Immature natural killer cell (primary cell): ENCODE measurements around the gene GLT1D1. TPM values are rescaled to one million over a fixed set of nuclear protein-coding genes. Genes with fewer than 3 reads are reported as not detected.
A peak's percentile ranks its signal among the peaks of the same experiment; 100 is the strongest.
"Not testable (repeated sequence)": the region's sequence is repeated elsewhere in the genome, so short reads cannot be mapped to it uniquely, and the experiment has no call there.

ENCODE experiments used
- DNase-seq, 3 donors: peaks; one replicate each; pipeline ENCODE4 v3.0.0; 2022; ENCODE audit warnings: mixed read lengths in 1 of 3
- H3K27ac Mint-ChIP-seq, 6 donors: one replicate each; pipeline ENCODE4 v1.8.0; 2020; ENCODE audit warnings: mixed read lengths in 6 of 6, mild to moderate bottlenecking in 5 of 6, inconsistent platforms in 4 of 6, moderate library complexity in 3 of 6
- H3K27me3 Mint-ChIP-seq, 3 donors: one replicate each; pipeline ENCODE4 v1.8.0; 2020 to 2021; ENCODE audit warnings: low read depth in 3 of 3, mild to moderate bottlenecking in 3 of 3, mixed read lengths in 3 of 3, moderate library complexity in 3 of 3, inconsistent platforms in 1 of 3
- H3K36me3 Mint-ChIP-seq, 3 donors: one replicate each; pipeline ENCODE4 v1.8.0; 2020; ENCODE audit warnings: mixed read lengths in 3 of 3, inconsistent platforms in 2 of 3, mild to moderate bottlenecking in 2 of 3
- H3K4me1 Mint-ChIP-seq, 2 donors: one replicate each; pipeline ENCODE4 v1.8.0; 2020; ENCODE audit warnings: inconsistent platforms in 2 of 2, mild to moderate bottlenecking in 2 of 2, mixed read lengths in 2 of 2, moderate library complexity in 1 of 2
- H3K4me3 Mint-ChIP-seq, 5 donors: one replicate each; pipeline ENCODE4 v1.8.0; 2020; ENCODE audit warnings: mild to moderate bottlenecking in 5 of 5, mixed read lengths in 5 of 5, inconsistent platforms in 3 of 5, moderate library complexity in 3 of 5
- H3K9me3 Mint-ChIP-seq, 6 donors: one replicate each; pipeline ENCODE4 v1.8.0; 2020; ENCODE audit warnings: mild to moderate bottlenecking in 6 of 6, mixed read lengths in 6 of 6, inconsistent platforms in 4 of 6, moderate library complexity in 3 of 6
- polyA plus RNA-seq, 3 donors: library from polyadenylated mRNA; unstranded; fragments of 300-500 nt; fragmentation: Illumina TruSeq; gene quantifications; one replicate each; pipeline ENCODE4 v1.2.3, GENCODE V29; 2021

The GLT1D1 gene
- polyA plus RNA-seq, 3 donors from 2014 or later, result 2.5 TPM; not detected in 2

DNA sequence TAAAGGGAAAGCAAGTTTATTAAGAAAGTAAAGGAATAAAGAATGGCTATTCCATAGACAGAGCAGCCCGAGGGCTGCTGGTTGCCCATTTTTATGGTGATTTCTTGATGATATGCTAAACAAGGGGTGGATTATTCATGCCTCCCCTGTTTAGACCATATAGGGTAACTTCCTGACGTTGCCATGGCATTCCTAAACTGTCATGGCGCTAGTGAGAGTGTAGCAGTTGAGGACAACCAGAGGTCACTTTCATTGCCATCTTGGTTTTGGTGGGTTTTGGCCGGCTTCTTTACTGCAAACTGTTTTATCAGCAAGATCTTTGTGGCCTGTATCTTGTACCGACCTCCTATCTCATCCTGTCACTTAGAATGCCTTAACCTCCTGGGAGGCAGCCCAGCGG, 3.5 kb upstream of the GLT1D1 start:
- H3K27ac Mint-ChIP-seq, DNase-seq, H3K36me3 Mint-ChIP-seq, H3K9me3 Mint-ChIP-seq, H3K4me3 Mint-ChIP-seq: not testable (repeated sequence)
- Mint-ChIP-seq H3K4me1 (peaks cover 4 to 12% of the 10 kb centered on the region in 2 donors), H3K27me3 (peaks cover 5 to 13% (median 8%) of the 10 kb centered on the region in 3 donors)

DNA sequence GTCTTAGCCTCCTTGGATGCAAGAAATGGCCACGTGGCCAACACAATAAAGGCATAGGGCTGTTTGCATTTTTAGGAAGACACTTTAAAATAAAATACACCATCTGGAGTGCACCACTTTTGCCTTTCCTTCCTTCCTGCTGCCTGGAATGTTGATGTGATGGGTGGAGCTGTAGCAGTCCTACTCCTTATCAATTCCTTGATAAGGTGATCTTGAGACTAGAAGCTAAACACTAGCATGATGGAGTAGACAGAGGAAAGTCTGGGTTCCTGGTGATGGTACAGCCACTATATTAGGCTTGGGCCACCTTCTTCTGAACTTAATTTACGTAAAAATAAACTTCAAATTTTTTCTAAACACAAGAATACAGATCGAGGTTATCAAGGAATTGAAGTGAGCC, 2.9 kb upstream of the GLT1D1 start:
- Mint-ChIP-seq H3K9me3 (no peaks in the 10 kb centered on the region), H3K27ac (peak overlapping the region in 1 of 6 donors; percentile 21), H3K27me3 (peaks cover 7 to 16% (median 9%) of the 10 kb centered on the region in 3 donors), H3K4me3 (no peak overlapping the region), H3K4me1 (peaks cover 4 to 12% of the 10 kb centered on the region in 2 donors), H3K36me3 (no peaks in the 10 kb centered on the region)
- DNase-seq, result no peak

DNA sequence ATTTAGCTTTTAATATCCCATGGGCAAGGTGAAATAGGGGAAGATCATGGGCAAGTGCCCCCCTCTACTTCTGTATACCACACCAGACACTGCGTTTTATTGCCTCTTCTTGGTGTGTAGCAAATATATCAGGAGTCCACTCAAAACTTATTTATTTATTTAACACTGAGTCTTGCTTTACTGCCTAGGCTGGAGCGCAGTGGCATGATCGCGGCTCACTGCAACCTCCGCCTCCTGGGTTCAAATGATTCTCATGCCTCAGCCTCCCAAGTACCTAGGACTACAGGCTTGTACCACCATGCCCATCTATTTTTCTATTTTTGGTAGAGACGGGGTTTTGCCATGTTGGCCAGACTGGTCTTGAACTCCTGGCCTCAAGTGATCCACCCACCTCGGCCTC, 1.8 kb upstream of the GLT1D1 start:
- H3K27me3 Mint-ChIP-seq, result peaks cover 7 to 16% (median 11%) of the 10 kb centered on the region in 3 donors
- not testable (repeated sequence) for H3K27ac Mint-ChIP-seq, H3K9me3 Mint-ChIP-seq, DNase-seq, H3K36me3 Mint-ChIP-seq
- peak overlapping the region in 1 of 5 donors; percentile 71 for H3K4me3 Mint-ChIP-seq
- H3K4me1 Mint-ChIP-seq, result peaks cover 4 to 12% of the 10 kb centered on the region in 2 donors

DNA sequence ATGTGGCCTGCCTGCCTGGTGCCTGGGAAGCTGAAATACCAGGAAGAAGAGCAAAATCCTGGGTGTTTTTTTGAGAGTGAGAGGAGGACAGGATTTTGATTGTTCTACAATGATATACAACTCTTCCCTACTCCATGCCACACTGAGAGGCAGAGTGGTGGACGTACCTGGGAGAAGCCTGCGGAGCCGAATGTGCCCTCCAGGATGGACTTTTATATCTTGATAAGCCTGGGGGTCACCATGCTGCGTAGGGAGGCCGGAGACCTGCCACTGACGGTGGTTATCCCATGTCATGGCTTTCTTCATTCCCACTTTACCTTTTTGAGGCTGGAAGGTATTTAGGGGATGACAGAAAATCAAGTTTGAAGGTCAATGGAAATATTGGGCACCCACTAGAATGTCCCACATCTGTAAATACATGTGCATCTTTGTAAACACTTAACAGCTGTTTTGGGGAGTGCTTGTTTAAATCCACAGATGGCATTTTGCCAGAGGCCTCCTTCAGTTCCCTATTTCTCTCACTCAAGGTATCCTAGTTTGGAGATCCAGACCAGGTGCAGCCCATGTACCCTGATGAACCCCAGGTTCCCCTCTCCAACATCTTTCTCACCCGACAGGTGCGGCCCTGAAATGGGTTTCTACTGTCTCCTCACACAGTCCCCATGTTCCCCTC, 1.1 kb upstream of the GLT1D1 start:
- H3K4me3 Mint-ChIP-seq, result peak overlapping the region in 4 of 5 donors; percentile 28 to 71 (median 54)
- H3K27ac Mint-ChIP-seq, result no peak overlapping the region

DNA sequence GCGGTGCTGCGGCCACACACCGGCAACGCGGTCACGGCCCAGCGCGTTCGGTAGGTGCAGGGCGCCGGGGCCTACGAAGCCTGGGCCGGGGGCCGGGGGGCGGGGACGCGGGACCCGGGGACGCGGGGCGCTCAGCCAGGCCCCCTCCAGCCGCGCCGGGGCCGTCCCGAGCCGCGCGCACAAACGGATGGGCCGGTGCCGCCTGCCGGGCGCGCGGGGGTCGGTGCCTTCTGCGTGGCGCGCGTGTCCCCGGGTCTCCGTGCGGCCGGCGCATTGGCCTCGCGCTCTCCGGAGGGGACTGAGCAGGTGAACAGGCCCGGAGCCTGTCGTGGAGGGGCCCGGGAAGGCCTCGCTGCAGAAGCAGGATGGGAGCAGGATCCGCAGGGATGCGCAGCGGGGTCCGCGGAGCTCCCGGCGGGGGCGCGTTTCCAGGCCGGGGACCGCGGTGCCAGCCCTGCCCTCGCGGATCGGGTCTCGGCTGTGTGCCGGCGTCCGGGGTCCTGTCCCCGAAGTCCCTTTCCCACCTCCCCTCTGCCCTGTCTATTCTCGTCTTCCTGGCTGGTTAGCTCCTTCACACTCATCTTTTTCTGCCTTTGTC, 421 bp downstream of the GLT1D1 start:
- Mint-ChIP-seq H3K27me3 (peaks cover 7 to 16% (median 10%) of the 10 kb centered on the region in 3 donors), H3K27ac (peak overlapping the region in 1 of 6 donors; percentile 72), H3K9me3 (no peaks in the 10 kb centered on the region), H3K4me1 (peaks cover 4 to 12% of the 10 kb centered on the region in 2 donors), H3K36me3 (peaks cover 0 to 7% (median 4%) of the 10 kb centered on the region in 3 donors), H3K4me3 (peak overlapping the region; percentile 67 to 93 (median 73))
- peak in 2 of 3 donors; percentile 24 to 29 for DNase-seq

More for the DNA sequence above, 1.1 kb upstream of the GLT1D1 start:
- Mint-ChIP-seq H3K4me1 (peaks cover 4 to 12% of the 10 kb centered on the region in 2 donors), H3K36me3 (peaks cover 0 to 7% (median 4%) of the 10 kb centered on the region in 3 donors), H3K9me3 (no peaks in the 10 kb centered on the region), H3K27me3 (peaks cover 7 to 16% (median 11%) of the 10 kb centered on the region in 3 donors)
- DNase-seq, result no peak

DNA sequence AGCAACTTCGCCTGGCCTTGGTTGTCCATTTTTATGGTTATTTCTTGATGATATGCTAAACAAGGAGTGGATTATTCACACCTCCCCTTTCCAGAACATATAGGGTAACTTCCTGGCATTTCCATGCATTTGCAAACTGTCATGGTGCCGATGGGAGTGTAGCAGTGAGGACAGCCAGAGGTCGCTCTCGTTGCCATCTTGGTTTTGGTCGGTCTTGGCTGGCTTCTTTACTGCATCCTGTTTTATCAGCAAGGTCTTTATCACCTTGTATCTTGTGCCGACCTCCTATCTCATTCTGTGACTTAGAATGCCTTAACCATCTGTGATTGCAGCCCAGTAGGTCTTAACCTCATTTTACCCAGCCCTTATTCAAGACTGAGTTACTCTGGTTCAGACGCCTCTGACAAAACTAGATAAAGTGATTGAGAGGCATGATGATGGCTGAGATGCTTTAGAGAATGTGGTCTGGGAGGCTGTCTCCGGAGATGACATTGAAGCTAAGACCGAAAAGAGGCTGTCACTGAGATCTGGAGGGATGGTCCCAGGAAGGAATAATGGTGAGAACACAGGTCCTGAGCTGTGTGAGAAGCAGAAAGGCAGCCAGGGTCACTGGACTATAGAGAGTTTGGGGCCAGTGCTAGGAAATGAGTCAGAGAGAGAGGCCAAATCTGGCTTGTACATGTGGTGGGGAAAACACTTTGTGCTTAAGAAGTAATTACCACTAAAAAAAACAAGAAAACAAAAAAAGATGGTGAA, 2.9 kb downstream of the GLT1D1 start:
- Mint-ChIP-seq H3K36me3 (peaks cover 0 to 7% (median 4%) of the 10 kb centered on the region in 3 donors), H3K4me3 (peak overlapping the region in 2 of 5 donors; percentile 12 to 43), H3K4me1 (peaks cover 4 to 12% of the 10 kb centered on the region in 2 donors), H3K27ac (peak overlapping the region in 1 of 6 donors; percentile 34), H3K9me3 (no peaks in the 10 kb centered on the region), H3K27me3 (peaks cover 8 to 16% (median 10%) of the 10 kb centered on the region in 3 donors)
- no peak for DNase-seq

DNA sequence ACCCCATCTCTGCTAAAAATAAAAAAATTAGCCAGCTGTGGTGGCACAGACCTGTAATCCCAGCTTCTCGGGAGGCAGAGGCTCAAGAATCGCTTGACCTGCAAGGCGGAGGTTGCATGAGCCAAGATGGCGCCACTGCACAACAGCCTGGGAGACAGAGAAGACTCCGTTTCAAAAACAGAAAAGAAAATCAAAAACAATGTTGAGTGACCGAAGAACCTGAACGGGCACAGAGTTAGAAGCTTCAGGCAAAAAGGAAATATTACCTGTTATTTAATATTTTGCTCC, 3.5 kb downstream of the GLT1D1 start:
- Mint-ChIP-seq H3K9me3 (no peaks in the 10 kb centered on the region), H3K27ac (no peak overlapping the region)

DNA sequence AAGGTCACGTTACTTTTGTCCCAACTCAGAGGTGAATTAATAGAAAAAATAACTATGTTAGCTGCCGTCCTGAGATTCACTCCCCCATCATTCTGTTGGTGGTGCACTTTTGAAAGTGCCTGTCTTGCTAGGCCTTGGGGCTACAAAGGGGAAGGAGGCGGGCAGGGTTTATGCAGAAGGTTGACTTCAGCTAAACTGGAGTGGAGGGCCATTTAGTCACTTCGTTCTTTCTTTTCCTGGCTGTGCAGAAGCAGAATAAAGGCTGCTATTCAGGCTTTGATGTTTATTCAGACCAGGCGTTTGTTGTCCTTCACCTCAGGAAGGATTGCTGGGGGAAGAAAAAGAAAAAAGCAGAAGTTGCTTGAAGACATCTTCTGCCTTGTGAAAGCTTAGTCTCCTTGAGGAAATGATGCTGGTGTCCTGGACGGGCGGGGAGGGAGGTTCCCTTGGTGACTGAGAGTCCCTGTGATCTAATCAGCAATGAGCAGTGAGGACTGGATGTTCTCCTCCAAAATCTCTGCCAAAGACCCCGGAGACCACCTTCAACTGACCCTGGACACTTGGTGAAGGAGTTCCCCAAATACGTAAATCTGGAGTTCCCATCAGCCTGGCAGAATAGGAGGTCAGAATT, 4.0 kb downstream of the GLT1D1 start:
- no peak overlapping the region for H3K4me3 Mint-ChIP-seq
- no peaks in the 10 kb centered on the region for H3K9me3 Mint-ChIP-seq
- peaks cover 5 to 12% (median 10%) of the 10 kb centered on the region in 3 donors for H3K27me3 Mint-ChIP-seq
- H3K27ac Mint-ChIP-seq, result peak overlapping the region in 1 of 6 donors; percentile 1
- H3K4me1 Mint-ChIP-seq, result peaks cover 4 to 12% of the 10 kb centered on the region in 2 donors
- peaks cover 0 to 7% (median 4%) of the 10 kb centered on the region in 3 donors for H3K36me3 Mint-ChIP-seq
- DNase-seq, result no peak

More for the DNA sequence above, 3.5 kb downstream of the GLT1D1 start:
- peaks cover 0 to 7% (median 4%) of the 10 kb centered on the region in 3 donors for H3K36me3 Mint-ChIP-seq
- no peak for DNase-seq
- peaks cover 4 to 12% of the 10 kb centered on the region in 2 donors for H3K4me1 Mint-ChIP-seq
- peaks cover 8 to 16% (median 10%) of the 10 kb centered on the region in 3 donors for H3K27me3 Mint-ChIP-seq
- no peak overlapping the region for H3K4me3 Mint-ChIP-seq

DNA sequence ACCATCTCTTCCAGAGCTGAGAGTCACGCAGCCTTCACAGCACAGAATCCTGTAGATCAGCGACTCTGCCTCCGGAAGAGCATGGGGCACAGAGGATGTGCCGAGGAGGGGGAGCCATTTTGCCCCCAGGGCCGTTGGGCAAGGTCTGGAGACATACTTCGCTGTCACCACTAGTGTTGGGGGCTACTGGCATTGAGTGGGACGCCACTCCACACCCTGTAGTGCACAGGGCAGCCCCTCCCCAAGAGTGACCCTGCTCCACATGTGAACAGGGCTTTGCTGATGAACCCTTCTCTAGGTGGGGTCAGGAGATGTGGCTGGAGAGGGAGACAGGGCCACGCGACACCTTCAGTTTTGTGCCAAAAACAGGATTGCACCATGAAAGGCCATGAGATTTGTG, 6.0 kb downstream of the GLT1D1 start:
- H3K4me3 Mint-ChIP-seq, result no peak overlapping the region
- peak overlapping the region in 1 of 6 donors; percentile 37 for H3K27ac Mint-ChIP-seq
- peaks cover 5 to 8% (median 7%) of the 10 kb centered on the region in 3 donors for H3K27me3 Mint-ChIP-seq
- no peak for DNase-seq
- peaks cover 0 to 7% (median 4%) of the 10 kb centered on the region in 3 donors for H3K36me3 Mint-ChIP-seq
- no peaks in the 10 kb centered on the region for H3K9me3 Mint-ChIP-seq
- H3K4me1 Mint-ChIP-seq, result peaks cover 2 to 6% of the 10 kb centered on the region in 2 donors

DNA sequence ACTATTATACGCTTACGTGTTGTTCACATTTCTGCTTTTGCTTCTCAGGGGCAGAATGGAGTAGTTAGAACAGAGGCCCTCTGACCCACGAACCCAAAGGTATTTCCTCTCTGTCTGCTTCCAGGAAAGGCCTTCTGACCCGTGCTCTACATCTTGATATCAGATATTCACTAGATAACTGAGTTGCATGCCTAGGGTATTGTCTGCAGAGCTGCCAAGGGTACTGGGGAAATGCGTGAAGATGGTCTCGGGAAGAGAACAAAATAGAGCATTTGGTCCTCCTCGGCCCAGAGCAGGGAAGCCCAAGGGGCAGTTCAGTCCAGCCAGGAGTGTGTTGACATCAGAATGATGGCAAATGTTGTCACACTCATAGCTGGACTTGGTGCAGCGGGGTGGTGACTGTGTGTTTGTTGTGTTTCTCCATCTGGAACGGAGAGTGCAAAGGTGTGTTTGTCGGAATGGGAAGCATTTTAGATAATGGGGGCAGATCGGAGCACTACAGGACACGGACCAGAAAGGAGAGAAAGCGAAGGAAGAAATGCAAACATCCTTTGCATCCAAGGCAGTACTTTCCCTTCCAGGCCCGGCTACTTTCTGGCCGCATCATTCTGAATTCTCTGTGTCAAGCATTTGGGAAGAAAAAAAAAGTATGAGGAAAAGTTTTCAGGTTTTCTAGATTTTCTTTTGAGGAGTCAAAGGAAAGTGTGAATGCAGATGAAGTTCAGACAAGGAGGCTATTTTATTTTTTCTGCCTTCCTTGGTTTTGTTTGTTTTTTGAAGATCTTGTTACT, 8.1 kb downstream of the GLT1D1 start:
- DNase-seq, result no peak
- Mint-ChIP-seq H3K9me3 (no peaks in the 10 kb centered on the region), H3K27me3 (peaks cover 0 to 5% (median 2%) of the 10 kb centered on the region in 3 donors), H3K27ac (no peak overlapping the region), H3K4me1 (no peaks in the 10 kb centered on the region), H3K4me3 (no peak overlapping the region), H3K36me3 (peaks cover 0 to 3% (median under 1%) of the 10 kb centered on the region in 3 donors)

DNA sequence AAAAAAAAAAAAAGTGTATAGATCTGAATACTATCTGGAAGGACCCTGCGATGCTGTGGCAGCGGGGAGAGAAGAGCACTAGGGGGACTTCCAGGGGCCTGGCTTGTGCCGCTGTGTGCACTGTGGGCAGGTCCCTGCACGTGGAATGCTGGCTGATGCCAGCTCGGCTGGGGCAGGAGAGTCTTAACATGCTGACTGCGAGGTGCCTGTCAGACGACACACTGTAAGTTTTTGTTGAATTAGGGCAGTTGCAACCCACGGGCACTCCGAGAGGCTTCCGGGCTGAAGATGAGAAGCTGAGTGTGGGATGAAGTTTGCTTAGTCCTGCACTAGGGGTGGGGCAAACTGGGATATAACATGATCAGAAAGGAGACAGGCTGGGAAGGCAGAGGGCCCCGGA, 10.7 kb downstream of the GLT1D1 start:
- DNase-seq, result no peak
- no peaks in the 10 kb centered on the region for H3K9me3 Mint-ChIP-seq
- H3K27me3 Mint-ChIP-seq, result peaks cover 0 to 5% (median 2%) of the 10 kb centered on the region in 3 donors
- no peak overlapping the region for H3K4me3 Mint-ChIP-seq
- H3K4me1 Mint-ChIP-seq, result no peaks in the 10 kb centered on the region
- no peak overlapping the region for H3K27ac Mint-ChIP-seq
- H3K36me3 Mint-ChIP-seq, result no peaks in the 10 kb centered on the region

DNA sequence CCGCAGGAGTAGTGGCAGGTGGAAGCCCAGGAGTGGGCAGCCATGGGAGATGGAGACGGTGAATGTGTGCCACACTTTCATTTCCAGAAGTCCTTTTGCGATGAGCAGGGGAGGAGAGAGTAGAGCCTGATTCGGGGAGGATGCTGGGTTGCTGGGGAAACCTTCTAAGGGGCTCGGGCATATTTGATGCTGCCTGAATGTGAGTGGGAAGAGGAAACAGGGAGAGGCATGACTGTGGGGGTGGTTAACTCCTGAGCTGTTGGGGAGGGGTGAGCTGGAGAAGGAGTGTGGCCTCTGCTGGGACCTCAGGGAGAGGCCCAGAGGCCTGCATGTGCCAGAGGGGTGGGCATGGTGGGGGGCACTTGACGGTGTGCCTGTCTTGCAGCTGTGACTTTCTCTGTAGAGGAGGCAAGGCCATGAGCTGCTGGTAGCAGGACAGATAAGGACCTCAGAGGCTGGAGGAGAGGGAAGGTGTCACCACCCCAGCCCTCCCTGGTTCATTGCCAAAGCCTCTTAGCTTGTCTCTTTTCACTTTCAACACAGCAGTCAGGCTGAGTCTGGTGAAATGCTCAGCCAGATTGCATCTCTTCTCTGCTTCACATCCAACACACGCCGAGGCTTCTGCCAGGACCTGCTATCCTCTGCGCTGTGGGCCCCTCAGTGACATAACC, 11.4 kb downstream of the GLT1D1 start:
- no peaks in the 10 kb centered on the region for H3K4me1 Mint-ChIP-seq
- H3K36me3 Mint-ChIP-seq, result no peaks in the 10 kb centered on the region
- H3K27me3 Mint-ChIP-seq, result peaks cover 0 to 5% (median 2%) of the 10 kb centered on the region in 3 donors
- no peak overlapping the region for H3K4me3 Mint-ChIP-seq
- H3K9me3 Mint-ChIP-seq, result no peaks in the 10 kb centered on the region
- DNase-seq, result no peak
- H3K27ac Mint-ChIP-seq, result peak overlapping the region in 1 of 6 donors; percentile 32
